SK-N-SH (cell line): ENCODE data around the gene OR2H1. TPM values are rescaled to one million over a fixed set of nuclear protein-coding genes. Genes with fewer than 3 reads are reported as not detected.

Experiments used
- CTCF ChIA-PET: fragments of 300-600, 350-600 bp; formaldehyde crosslinking; extraction: SDS; loops from one replicate; lab custom pipeline; 2021; lab: Yijun Ruan, JAX
- POLR2A ChIA-PET: fragments of 350-600 bp; sonication (Branson Sonifier 250); formaldehyde crosslinking; extraction: SDS; loops from one replicate; lab custom pipeline; 2020; ENCODE audit warnings: antibody characterized with exemption, inconsistent platforms; lab: Yijun Ruan, JAX
- DNase-seq: peaks from one replicate; pipeline ENCODE4 v3.0.0; 2012
- H2AFZ ChIP-seq: fragments of 200-600 bp; sonication (generic); 2 replicates; pipeline ENCODE4 v1.8.1; 2016; ENCODE audit warnings: antibody characterized with exemption, mild to moderate bottlenecking, low read depth
- H3F3A ChIP-seq: fragments of 200-600 bp; sonication (generic); replicated peaks from 2 replicates; pipeline ENCODE3; 2016; ENCODE audit warnings: antibody characterized with exemption, mild to moderate bottlenecking; ENCODE audit not compliant: insufficient read depth
- H3K27ac ChIP-seq, 2 experiments: fragments of 200-500 bp in 1 of 2; fragments of 200-600 bp in 1 of 2; sonication (Bioruptor generic) in 1 of 2; sonication (generic), shearing (Covaris generic) in 1 of 2; 2 replicates each; pipeline versions ENCODE4 v1.5.1 to v1.6.1; 2014 to 2016; ENCODE audit warnings: low read depth in 2 of 2, inconsistent platforms in 1 of 2, low read length in 1 of 2, mild to moderate bottlenecking in 1 of 2, mixed read lengths in 1 of 2
- H3K27me3 ChIP-seq: fragments of 200-600 bp; sonication (generic), shearing (Covaris generic); 2 replicates; pipeline ENCODE4 v1.6.1; 2016; ENCODE audit warnings: mixed run types; ENCODE audit not compliant: insufficient read depth
- H3K36me3 ChIP-seq, 2 experiments: fragments of 200-500 bp in 1 of 2; fragments of 200-600 bp in 1 of 2; sonication (Bioruptor generic) in 1 of 2; sonication (generic) in 1 of 2; replicated peaks in 1 of 2; 2 replicates each; pipeline versions ENCODE3 to v1.5.1; 2014 to 2016; ENCODE audit warnings: low read length in 1 of 2, mild to moderate bottlenecking in 1 of 2; ENCODE audit not compliant: insufficient read depth in 2 of 2, control insufficient read depth in 1 of 2
- H3K4me1 ChIP-seq, 2 experiments: fragments of 200-500 bp in 1 of 2; fragments of 200-600 bp in 1 of 2; sonication (Bioruptor generic) in 1 of 2; sonication (generic), shearing (Covaris generic) in 1 of 2; 2 replicates each; pipeline versions ENCODE4 v1.5.1 to v1.6.1; 2014 to 2016; ENCODE audit warnings: low read depth in 1 of 2, low read length in 1 of 2, mixed run types in 1 of 2; ENCODE audit not compliant: insufficient read depth in 2 of 2, control insufficient read depth in 1 of 2
- H3K4me2 ChIP-seq: fragments of 200-600 bp; sonication (generic), shearing (Covaris generic); 2 replicates; pipeline ENCODE4 v1.6.1; 2017; ENCODE audit warnings: mixed run types
- H3K4me3 ChIP-seq, 2 experiments: fragments of 200-500 bp in 1 of 2; fragments of 200-600 bp in 1 of 2; sonication (Bioruptor generic) in 1 of 2; sonication (generic), shearing (Covaris generic) in 1 of 2; 2 replicates each; pipeline versions ENCODE4 v1.5.1 to v1.8.1; 2014 to 2016; ENCODE audit warnings: low read depth in 2 of 2, inconsistent platforms in 1 of 2, low read length in 1 of 2, mild to moderate bottlenecking in 1 of 2, mixed read lengths in 1 of 2, moderate library complexity in 1 of 2
- H3K79me2 ChIP-seq: fragments of 200-600 bp; sonication (generic); 2 replicates; pipeline ENCODE4 v1.8.1; 2017; ENCODE audit warnings: mild to moderate bottlenecking; ENCODE audit not compliant: insufficient read depth
- H3K9ac ChIP-seq: fragments of 200-600 bp; sonication (generic); 2 replicates; pipeline ENCODE4 v1.6.1; 2017; ENCODE audit warnings: mixed run types
- H3K9me2 ChIP-seq: fragments of 200-600 bp; sonication (generic); 2 replicates; pipeline ENCODE4 v1.6.1; 2017; ENCODE audit warnings: mixed run types
- H3K9me3 ChIP-seq: fragments of 200-600 bp; sonication (generic); 2 replicates; pipeline ENCODE4 v1.6.1; 2017; ENCODE audit warnings: mixed run types, mild to moderate bottlenecking, moderate library complexity
- H4K20me1 ChIP-seq: fragments of 200-600 bp; sonication (generic); 2 replicates; pipeline ENCODE4 v1.6.1; 2017; ENCODE audit warnings: mild to moderate bottlenecking, mixed run types; ENCODE audit not compliant: insufficient read depth
- CTCF ChIP-seq: fragments of 200-600 bp; sonication (generic); IDR thresholded peaks from 2 replicates; pipeline ENCODE4 v1.6.1; 2017; ENCODE audit warnings: antibody characterized with exemption, mild to moderate bottlenecking, moderate library complexity
- FOSL2 ChIP-seq: IDR thresholded peaks from 2 replicates; pipeline ENCODE4 v1.4.0; 2012; ENCODE audit warnings: low read depth, mild to moderate bottlenecking, moderate library complexity, borderline replicate concordance
- FOXJ3 ChIP-seq: sonication (generic); formaldehyde crosslinking; IDR thresholded peaks from 2 replicates; pipeline ENCODE4 v1.5.1; 2020; ENCODE audit warnings: mild to moderate bottlenecking, missing genetic modification reagents
- GABPA ChIP-seq: IDR thresholded peaks from 2 replicates; pipeline ENCODE4 v1.4.0; 2012; ENCODE audit warnings: low read depth, mild to moderate bottlenecking
- GATA2 ChIP-seq: sonication (generic); formaldehyde crosslinking; IDR thresholded peaks from 2 replicates; pipeline ENCODE4 v1.5.0; 2020; ENCODE audit warnings: mild to moderate bottlenecking, missing genetic modification reagents
- IRF3 ChIP-seq: fragments of 150-350 bp; IDR thresholded peaks from 2 replicates; pipeline ENCODE4 v1.6.1; 2016; ENCODE audit warnings: mild to moderate bottlenecking, low read depth, low read length
- JUND ChIP-seq: IDR thresholded peaks from 2 replicates; pipeline ENCODE4 v1.4.0; 2012
- MAX ChIP-seq: IDR thresholded peaks from 2 replicates; pipeline ENCODE4 v1.4.0; 2012; ENCODE audit warnings: low read depth
- NFIC ChIP-seq: IDR thresholded peaks from 2 replicates; pipeline ENCODE4 v1.4.0; 2012; ENCODE audit warnings: borderline replicate concordance
- POLR2AphosphoS5 ChIP-seq: IDR thresholded peaks from 2 replicates; pipeline ENCODE4 v1.6.1; 2012; ENCODE audit warnings: low read depth, low read length
- RXRA ChIP-seq: IDR thresholded peaks from 2 replicates; pipeline ENCODE4 v1.4.0; 2012; ENCODE audit warnings: low read depth, mild to moderate bottlenecking, borderline replicate concordance
- SIN3A ChIP-seq: IDR thresholded peaks from 2 replicates; pipeline ENCODE4 v1.6.1; 2012; ENCODE audit warnings: low read depth, mild to moderate bottlenecking, low read length, moderate library complexity, borderline replicate concordance
- SMC3 ChIP-seq: IDR thresholded peaks from 2 replicates; pipeline ENCODE4 v1.6.1; 2012; ENCODE audit warnings: low read depth, low read length, improper control_type of control experiment
- TCF12 ChIP-seq: IDR thresholded peaks from 2 replicates; pipeline ENCODE4 v1.4.0; 2012
- TEAD4 ChIP-seq: IDR thresholded peaks from 2 replicates; pipeline ENCODE4 v1.4.0; 2012; ENCODE audit warnings: mild to moderate bottlenecking, borderline replicate concordance; ENCODE audit not compliant: insufficient read depth
- YY1 ChIP-seq: IDR thresholded peaks from 2 replicates; pipeline ENCODE4 v1.4.0; 2012; ENCODE audit warnings: low read depth, mild to moderate bottlenecking
- WGBS: methylation state at CpG from one replicate; pipeline ENCODE4 v1.1.6; 2017; ENCODE audit warnings: low lambda C conversion rate; 5-methylcytosine and 5-hydroxymethylcytosine counted together
- polyA plus RNA-seq, 3 experiments: library from polyadenylated mRNA; depleted of rRNA; stranded (reverse); fragments of >200 nt; gene quantifications; 2 replicates each; pipeline ENCODE4 v1.2.3, GENCODE V29; 2012

OR2H1 gene
- polyA plus RNA-seq, 1 of the 3 experiments (the other 2 are of a cell fraction) = not detected

GRCh38 chr6:29477923-29478450 is 21.0 kb downstream of the OR2H1 start:
- H3K27ac ChIP-seq = no peak overlapping the region
- H3K4me3 ChIP-seq = no peak overlapping the region
- H3K4me1 ChIP-seq = no peaks in the 10 kb centered on the region
- TF ChIP-seq FOXJ3 (CRISPR knock-in tag) = no peak
- TF ChIP-seq TEAD4 = no peak
- TF ChIP-seq CTCF = no peak
- no peak for TF ChIP-seq MAX
- TF ChIP-seq TCF12 = no peak
- TF ChIP-seq NFIC = no peak
- TF ChIP-seq JUND = no peak
- TF ChIP-seq IRF3 = no peak
- no peak for TF ChIP-seq SIN3A
- no peak for TF ChIP-seq FOSL2
- no peak for TF ChIP-seq GATA2 (CRISPR knock-in tag)
- no peak for TF ChIP-seq POLR2AphosphoS5
- no peak for TF ChIP-seq GABPA
- no peak for TF ChIP-seq RXRA
- no peak for TF ChIP-seq YY1
- no peak overlapping the region for H3K4me2 ChIP-seq
- no peaks in the 10 kb centered on the region for H3K9me3 ChIP-seq
- CTCF ChIA-PET = no interaction called here
- no peaks in the 10 kb centered on the region for H4K20me1 ChIP-seq
- no peak overlapping the region for H2AFZ ChIP-seq
- no peaks in the 10 kb centered on the region; the same call in 1 of the 2 replicates for H3K27me3 ChIP-seq
- no peaks in the 10 kb centered on the region for H3K9me2 ChIP-seq
- no peaks in the 10 kb centered on the region for H3K79me2 ChIP-seq
- peaks cover 4% of the 10 kb centered on the region for H3F3A ChIP-seq
- POLR2A ChIA-PET = no interaction called here
- H3K36me3 ChIP-seq = no peaks in the 10 kb centered on the region
- WGBS = 0% methylated on average over 4 of the region's 5 CpGs
- H3K9ac ChIP-seq = no peak overlapping the region
- no peak for DNase-seq

GRCh38 chr6:29478740-29479139 is 21.8 kb downstream of the OR2H1 start:
- no peak overlapping the region for H3K4me2 ChIP-seq
- H3K27ac ChIP-seq = no peak overlapping the region
- no peak overlapping the region for H2AFZ ChIP-seq
- whole genome bisulfite sequencing = 20% methylated on average over 5 of the region's 5 CpGs
- peaks cover 0 to 3% of the 10 kb centered on the region in 2 experiments; a peak in 1 of 4 replicates for H3K4me1 ChIP-seq
- TF ChIP-seq GATA2 (CRISPR knock-in tag) (no peak), SMC3 (no peak)
- TF ChIP-seq, all 33 proteins: peak for 0
- POLR2A ChIA-PET = interaction anchor here (0.6 kb wide), 1 partner anchor 964 kb away, joined by 3 read pairs; no protein-coding TSS in a partner anchor
- Histone ChIP-seq H3K9me3 (no peaks in the 10 kb centered on the region), H3F3A (peaks cover 11% of the 10 kb centered on the region), H3K36me3 (no peaks in the 10 kb centered on the region), H3K4me3 (no peak overlapping the region), H3K79me2 (no peaks in the 10 kb centered on the region), H3K9me2 (no peaks in the 10 kb centered on the region), H3K27me3 (no peaks in the 10 kb centered on the region; the same call in 1 of the 2 replicates), H3K9ac (no peak overlapping the region), H4K20me1 (no peaks in the 10 kb centered on the region)
- DNase-seq = no peak
- CTCF ChIA-PET = no interaction called here
